Brain microvascular endothelial cell (primary cell): Measurements from ENCODE around the gene KCNA3.

Experiments
- DNase-seq: peaks from one replicate; pipeline ENCODE4 v3.0.0-alpha.2; 2020
- H3K27ac ChIP-seq: fragments of 250-450 bp; sonication (Bioruptor Pico); 2 replicates; pipeline ENCODE4 v1.5.1; 2020; ENCODE audit warnings: mild to moderate bottlenecking, moderate library complexity
- H3K27me3 ChIP-seq: fragments of 250-450 bp; sonication (Bioruptor Pico); replicated peaks from 2 replicates; pipeline ENCODE4 v1.5.1; 2020; ENCODE audit warnings: mild to moderate bottlenecking
- H3K36me3 ChIP-seq: fragments of 250-450 bp; sonication (Bioruptor Pico); replicated peaks from 2 replicates; pipeline ENCODE4 v1.5.1; 2020; ENCODE audit warnings: mild to moderate bottlenecking
- H3K4me3 ChIP-seq: 2 replicates; pipeline ENCODE4 v1.5.1; 2011; ENCODE audit warnings: low read depth, mild to moderate bottlenecking, control low read depth, low read length, moderate library complexity
- in situ Hi-C: cut with HindIII; loops from 2 replicates; pipeline ENCODE4 v1.10.0; 2017; ENCODE audit warnings: low sequenced_read_pairs, low pct_ligation_motif_present
- TF ChIP-seq, protein P1 (sequence below): IDR thresholded peaks from 2 replicates; pipeline ENCODE4 v1.5.1; 2011; ENCODE audit warnings: low read depth, mild to moderate bottlenecking, moderate library complexity, low read length, control low read depth, inconsistent platforms; ENCODE audit errors: missing control alignments

KCNA3 gene

GRCh38 chr1:110631836-110632620, 42.7 kb downstream of the KCNA3 start:
- in situ Hi-C loops, result no loop called here
- DNase-seq, result no peak
- Histone ChIP-seq H3K27me3 (no peaks in the 10 kb centered on the region), H3K27ac (no peak overlapping the region), H3K36me3 (no peaks in the 10 kb centered on the region), H3K4me3 (no peak overlapping the region)
- TF ChIP-seq, protein P1, sequence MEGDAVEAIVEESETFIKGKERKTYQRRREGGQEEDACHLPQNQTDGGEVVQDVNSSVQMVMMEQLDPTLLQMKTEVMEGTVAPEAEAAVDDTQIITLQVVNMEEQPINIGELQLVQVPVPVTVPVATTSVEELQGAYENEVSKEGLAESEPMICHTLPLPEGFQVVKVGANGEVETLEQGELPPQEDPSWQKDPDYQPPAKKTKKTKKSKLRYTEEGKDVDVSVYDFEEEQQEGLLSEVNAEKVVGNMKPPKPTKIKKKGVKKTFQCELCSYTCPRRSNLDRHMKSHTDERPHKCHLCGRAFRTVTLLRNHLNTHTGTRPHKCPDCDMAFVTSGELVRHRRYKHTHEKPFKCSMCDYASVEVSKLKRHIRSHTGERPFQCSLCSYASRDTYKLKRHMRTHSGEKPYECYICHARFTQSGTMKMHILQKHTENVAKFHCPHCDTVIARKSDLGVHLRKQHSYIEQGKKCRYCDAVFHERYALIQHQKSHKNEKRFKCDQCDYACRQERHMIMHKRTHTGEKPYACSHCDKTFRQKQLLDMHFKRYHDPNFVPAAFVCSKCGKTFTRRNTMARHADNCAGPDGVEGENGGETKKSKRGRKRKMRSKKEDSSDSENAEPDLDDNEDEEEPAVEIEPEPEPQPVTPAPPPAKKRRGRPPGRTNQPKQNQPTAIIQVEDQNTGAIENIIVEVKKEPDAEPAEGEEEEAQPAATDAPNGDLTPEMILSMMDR, result no peak

GRCh38 chr1:110630839-110631663, 43.7 kb downstream of the KCNA3 start:
- DNase-seq, result peak; percentile 34
- Histone ChIP-seq H3K27me3 (no peaks in the 10 kb centered on the region), H3K4me3 (no peak overlapping the region), H3K27ac (no peak overlapping the region), H3K36me3 (no peaks in the 10 kb centered on the region)
- TF ChIP-seq, protein P1, result peak; percentile 86
- in situ Hi-C loops, result no loop called here

GRCh38 chr1:110628323-110629105, 46.2 kb downstream of the KCNA3 start:
- in situ Hi-C loops, result no loop called here
- TF ChIP-seq, protein P1, result no peak
- no peaks in the 10 kb centered on the region for H3K27me3 ChIP-seq
- no peak overlapping the region for H3K27ac ChIP-seq
- no peaks in the 10 kb centered on the region for H3K36me3 ChIP-seq
- DNase-seq, result no peak
- H3K4me3 ChIP-seq, result no peak overlapping the region

GRCh38 chr1:110627764-110628163, 47.0 kb downstream of the KCNA3 start:
- TF ChIP-seq, protein P1, result no peak
- H3K36me3 ChIP-seq, result no peaks in the 10 kb centered on the region
- DNase-seq, result no peak
- in situ Hi-C loops, result no loop called here
- no peak overlapping the region for H3K27ac ChIP-seq
- H3K27me3 ChIP-seq, result no peaks in the 10 kb centered on the region
- H3K4me3 ChIP-seq, result no peak overlapping the region

GRCh38 chr1:110626889-110627288, 47.9 kb downstream of the KCNA3 start:
- in situ Hi-C loops, result no loop called here
- H3K27me3 ChIP-seq, result no peaks in the 10 kb centered on the region
- no peaks in the 10 kb centered on the region for H3K36me3 ChIP-seq

More at GRCh38 chr1:110626889-110627288, 47.9 kb downstream of the KCNA3 start:
- TF ChIP-seq, protein P1, result no peak
- Histone ChIP-seq H3K27ac (no peak overlapping the region), H3K4me3 (no peak overlapping the region)
- DNase-seq, result no peak
